ENCODE results near the gene RAPH1. TPM values are rescaled to one million over a fixed set of nuclear protein-coding genes. Genes with fewer than 3 reads are reported as not detected.

The RAPH1 gene
- total RNA-seq, 1 experiment from 2014 or later: 29.7 TPM

- Histone ChIP-seq H3K36me3 (ENCODE audit: insufficient read depth, low read length, poor library complexity, severe bottlenecking) (peaks cover 10% of the 10 kb centered on the region), H3K9me3 (ENCODE audit: low read depth, low read length, poor library complexity, severe bottlenecking) (no peaks in the 10 kb centered on the region), H3K4me3 (ENCODE audit: low read depth, low read length, poor library complexity, severe bottlenecking) (no peak overlapping the region), H3K27me3 (replicated peaks; ENCODE audit: insufficient read depth, low read depth, low read length, poor library complexity) (no peaks in the 10 kb centered on the region), H3K4me1 (ENCODE audit: insufficient read depth, low read length, poor library complexity, severe bottlenecking) (peaks cover 23% of the 10 kb centered on the region), H3K27ac (ENCODE audit: low read depth, low read length, poor library complexity, severe bottlenecking) (no peak overlapping the region)
- POLR2A ChIA-PET (ENCODE audit: low non-redundant PET): no interaction called here
- intact Hi-C loops (cut with micrococcal nuclease; ENCODE audit: unreplicated experiment): no loop called here
- CTCF ChIA-PET: no interaction called here
- BruUV-seq (replicated peaks): no TSS peak
- DNase-seq (ENCODE audit: low spot score): no peak
- TF ChIP-seq, protein P1, sequence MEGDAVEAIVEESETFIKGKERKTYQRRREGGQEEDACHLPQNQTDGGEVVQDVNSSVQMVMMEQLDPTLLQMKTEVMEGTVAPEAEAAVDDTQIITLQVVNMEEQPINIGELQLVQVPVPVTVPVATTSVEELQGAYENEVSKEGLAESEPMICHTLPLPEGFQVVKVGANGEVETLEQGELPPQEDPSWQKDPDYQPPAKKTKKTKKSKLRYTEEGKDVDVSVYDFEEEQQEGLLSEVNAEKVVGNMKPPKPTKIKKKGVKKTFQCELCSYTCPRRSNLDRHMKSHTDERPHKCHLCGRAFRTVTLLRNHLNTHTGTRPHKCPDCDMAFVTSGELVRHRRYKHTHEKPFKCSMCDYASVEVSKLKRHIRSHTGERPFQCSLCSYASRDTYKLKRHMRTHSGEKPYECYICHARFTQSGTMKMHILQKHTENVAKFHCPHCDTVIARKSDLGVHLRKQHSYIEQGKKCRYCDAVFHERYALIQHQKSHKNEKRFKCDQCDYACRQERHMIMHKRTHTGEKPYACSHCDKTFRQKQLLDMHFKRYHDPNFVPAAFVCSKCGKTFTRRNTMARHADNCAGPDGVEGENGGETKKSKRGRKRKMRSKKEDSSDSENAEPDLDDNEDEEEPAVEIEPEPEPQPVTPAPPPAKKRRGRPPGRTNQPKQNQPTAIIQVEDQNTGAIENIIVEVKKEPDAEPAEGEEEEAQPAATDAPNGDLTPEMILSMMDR (conservative IDR thresholded peaks at IDR 0.05; ENCODE audit: low read depth, low read length): no peak
- no peak for TF ChIP-seq EZH2 (IDR thresholded peaks at IDR 0.05; ENCODE audit: borderline replicate concordance, low read depth, low read length, poor library complexity, severe bottlenecking)
Measured at GRCh38 chr2:203462308-203462707, 72.8 kb downstream of the RAPH1 start.

DNA sequence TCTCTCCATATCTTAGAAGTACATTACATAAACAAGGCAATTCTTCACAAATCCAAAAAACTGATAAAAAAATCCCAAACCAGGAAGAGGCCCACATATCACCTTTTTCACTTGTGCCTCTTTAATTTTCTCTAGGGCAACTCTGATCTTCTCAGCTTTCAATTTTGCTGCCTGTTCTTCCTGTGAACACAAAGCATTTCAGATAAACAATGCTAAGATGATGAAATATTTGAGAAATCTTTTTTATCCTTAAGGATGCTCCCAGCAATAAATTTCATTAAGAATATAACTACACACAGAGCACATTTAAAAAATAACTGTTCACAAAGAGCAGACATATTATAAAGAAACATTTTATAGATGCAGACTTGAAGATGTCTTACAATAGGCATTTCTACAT, 73.4 kb downstream of the RAPH1 start:
- H3K9me3 ChIP-seq (ENCODE audit: low read depth, low read length, poor library complexity, severe bottlenecking): no peaks in the 10 kb centered on the region
- peaks cover 22% of the 10 kb centered on the region for H3K4me1 ChIP-seq (ENCODE audit: insufficient read depth, low read length, poor library complexity, severe bottlenecking)
- ChIA-PET CTCF (no interaction called here), POLR2A (ENCODE audit: low non-redundant PET) (no interaction called here)
- H3K27ac ChIP-seq (ENCODE audit: low read depth, low read length, poor library complexity, severe bottlenecking): no peak overlapping the region
- no peak overlapping the region for H3K4me3 ChIP-seq (ENCODE audit: low read depth, low read length, poor library complexity, severe bottlenecking)
- DNase-seq (ENCODE audit: low spot score): no peak
- intact Hi-C loops (cut with micrococcal nuclease; ENCODE audit: unreplicated experiment): no loop called here
- no TSS peak for BruUV-seq (replicated peaks)
- peaks cover 10% of the 10 kb centered on the region for H3K36me3 ChIP-seq (ENCODE audit: insufficient read depth, low read length, poor library complexity, severe bottlenecking)
- no peak for TF ChIP-seq EZH2 (IDR thresholded peaks at IDR 0.05; ENCODE audit: borderline replicate concordance, low read depth, low read length, poor library complexity, severe bottlenecking)
- TF ChIP-seq, protein P1 (conservative IDR thresholded peaks at IDR 0.05; ENCODE audit: low read depth, low read length): no peak
- H3K27me3 ChIP-seq (replicated peaks; ENCODE audit: insufficient read depth, low read depth, low read length, poor library complexity): no peaks in the 10 kb centered on the region

GRCh38 chr2:203455209-203455608, 79.9 kb downstream of the RAPH1 start:
- intact Hi-C loops (cut with micrococcal nuclease; ENCODE audit: unreplicated experiment): loop anchor here (2.0 to 10.0 kb wide), 2 partner anchors 450 to 624 kb away; no protein-coding TSS in a partner anchor
- ChIA-PET CTCF (no interaction called here), POLR2A (ENCODE audit: low non-redundant PET) (no interaction called here)
- no peaks in the 10 kb centered on the region for H3K27me3 ChIP-seq (replicated peaks; ENCODE audit: insufficient read depth, low read depth, low read length, poor library complexity)
- peaks cover 12% of the 10 kb centered on the region for H3K36me3 ChIP-seq (ENCODE audit: insufficient read depth, low read length, poor library complexity, severe bottlenecking)
- H3K9me3 ChIP-seq (ENCODE audit: low read depth, low read length, poor library complexity, severe bottlenecking): no peaks in the 10 kb centered on the region
- DNase-seq (ENCODE audit: low spot score): no peak
- no peaks in the 10 kb centered on the region for H3K4me1 ChIP-seq (ENCODE audit: insufficient read depth, low read length, poor library complexity, severe bottlenecking)
- TF ChIP-seq, protein P1 (conservative IDR thresholded peaks at IDR 0.05; ENCODE audit: low read depth, low read length): no peak
- TF ChIP-seq EZH2 (IDR thresholded peaks at IDR 0.05; ENCODE audit: borderline replicate concordance, low read depth, low read length, poor library complexity, severe bottlenecking): no peak
- H3K4me3 ChIP-seq (ENCODE audit: low read depth, low read length, poor library complexity, severe bottlenecking): no peak overlapping the region
- BruUV-seq (replicated peaks): no TSS peak
- H3K27ac ChIP-seq (ENCODE audit: low read depth, low read length, poor library complexity, severe bottlenecking): no peak overlapping the region
